Mesodermal cell (in vitro differentiated cells): ENCODE results near the gene ABHD12B.

Experiments
- H3K27ac ChIP-seq: 2 replicates; pipeline ENCODE4 v1.7.0; 2013; ENCODE audit warnings: mild to moderate bottlenecking, low read depth, low read length, moderate library complexity; ENCODE audit not compliant: severe bottlenecking
- H3K36me3 ChIP-seq: 2 replicates; pipeline ENCODE4 v1.7.1; 2013; ENCODE audit warnings: mild to moderate bottlenecking, low read length, moderate library complexity; ENCODE audit not compliant: control insufficient read depth, insufficient read depth
- H3K4me1 ChIP-seq: one replicate; pipeline ENCODE4 v1.7.1; 2013; ENCODE audit warnings: mild to moderate bottlenecking, low read length; ENCODE audit not compliant: insufficient read depth, control insufficient read depth, poor library complexity, severe bottlenecking
- H3K4me3 ChIP-seq: 2 replicates; pipeline ENCODE4 v1.7.0; 2013; ENCODE audit warnings: low read length, control low read depth, mild to moderate bottlenecking; ENCODE audit not compliant: insufficient read depth, poor library complexity, severe bottlenecking; ENCODE audit errors: extremely low read depth
- H3K9me3 ChIP-seq: 2 replicates; pipeline ENCODE4 v1.7.1; 2013; ENCODE audit warnings: mild to moderate bottlenecking, low read length, moderate library complexity; ENCODE audit not compliant: control insufficient read depth
- WGBS, 2 experiments: methylation state at CpG; one replicate each; pipeline ENCODE4 v1.1.5; 2013; ENCODE audit warnings: missing lambda C conversion rate in 2 of 2; ENCODE audit not compliant: insufficient coverage in 2 of 2; 5-methylcytosine and 5-hydroxymethylcytosine counted together

ABHD12B gene

GRCh38 chr14:50948205-50948604 lies 76.4 kb downstream of the ABHD12B start:
- Histone ChIP-seq H3K9me3 (no peaks in the 10 kb centered on the region), H3K4me1 (no peaks in the 10 kb centered on the region), H3K36me3 (no peaks in the 10 kb centered on the region), H3K4me3 (no peak overlapping the region), H3K27ac (no peak overlapping the region)
- 17 to 29% methylated on average over 1 of the region's 2 CpGs for WGBS, 2 experiments

GRCh38 chr14:50951032-50951431 lies 79.2 kb downstream of the ABHD12B start:
- 90 to 100% methylated on average over 5 to 6 of the region's 6 CpGs for WGBS, 2 experiments

GRCh38 chr14:50953502-50953901 lies 81.6 kb downstream of the ABHD12B start:
- Histone ChIP-seq H3K9me3 (no peaks in the 10 kb centered on the region), H3K36me3 (no peaks in the 10 kb centered on the region), H3K4me1 (peaks cover 7% of the 10 kb centered on the region), H3K27ac (no peak overlapping the region), H3K4me3 (no peak overlapping the region)
- WGBS, 2 experiments, result 100% methylated on average over 1 of the region's 1 CpG; no CpG with 5 or more reads in 1 of the 2 experiments

More at GRCh38 chr14:50951032-50951431, 79.2 kb downstream of the ABHD12B start:
- Histone ChIP-seq H3K36me3 (no peaks in the 10 kb centered on the region), H3K9me3 (no peaks in the 10 kb centered on the region), H3K27ac (no peak overlapping the region), H3K4me3 (no peak overlapping the region), H3K4me1 (peaks cover 7% of the 10 kb centered on the region)
